Psoas muscle (tissue), 8 donors: Measurements from ENCODE around the gene PPP1R2C. TPM values are rescaled to one million over a fixed set of nuclear protein-coding genes. Genes with fewer than 3 reads are reported as not detected.

Source experiments
- ATAC-seq, 4 donors: fragments of 200-7000 bp; cut with Tn5 transposase; one replicate each; pipeline ENCODE4 v1.9.1; 2020; ENCODE audit warnings: moderate library complexity in 3 of 4, mild to moderate bottlenecking in 2 of 4
- DNase-seq, 2 donors: peaks; one replicate each; pipeline ENCODE4 v3.0.0-alpha.2; 2020
- H3K27ac ChIP-seq: fragments of 200-600 bp; one replicate; pipeline ENCODE4 v1.8.0; 2022
- H3K27me3 ChIP-seq, 3 donors: fragments of 200-600 bp in 1 of 3; one replicate each; pipeline versions ENCODE4 v1.6.1 to v1.8.0; 2013 to 2022; ENCODE audit warnings: low read length in 2 of 3, mild to moderate bottlenecking in 2 of 3, moderate library complexity in 1 of 3; ENCODE audit not compliant: insufficient read depth in 3 of 3
- H3K36me3 ChIP-seq, 2 donors: fragments of 200-600 bp in 1 of 2; one replicate each; pipeline versions ENCODE4 v1.6.1 to v1.8.0; 2013 to 2022; ENCODE audit warnings: low read depth in 1 of 2, mild to moderate bottlenecking in 1 of 2, moderate library complexity in 1 of 2; ENCODE audit not compliant: insufficient read depth in 1 of 2
- H3K4me1 ChIP-seq: fragments of 200-600 bp; one replicate; pipeline ENCODE4 v1.8.0; 2022
- H3K4me3 ChIP-seq: fragments of 200-600 bp; one replicate; pipeline ENCODE4 v1.8.0; 2022; ENCODE audit warnings: mild to moderate bottlenecking
- H3K9me3 ChIP-seq: fragments of 200-600 bp; one replicate; pipeline ENCODE4 v1.8.0; 2022
- WGBS, 3 donors: extraction: QIAGEN DNeasy Blood & Tissue Kit; methylation state at CpG; one replicate each; pipeline versions ENCODE4 v1.1.6 to v1.1.7; 2013; 5-methylcytosine and 5-hydroxymethylcytosine counted together
- intact Hi-C, 2 donors: fragments of 100-400 bp; cut with DNase I; formaldehyde crosslinking; loops; one replicate each; pipeline versions ENCODE4 v1.11.0 to v1.14.2; 2022
- polyA plus RNA-seq, 3 donors: library from polyadenylated mRNA; stranded (reverse); fragments of 200-250 nt; gene quantifications; one replicate each; pipeline ENCODE4 v1.2.3, GENCODE V29; 2013
- total RNA-seq, 4 donors: library from RNA; stranded (reverse); fragmentation: NEBNext Ultra II Directional in 2 of 4; extraction: Animal tissue kit (Norgen Biotek cat#: 25700) in 2 of 4; gene quantifications; one replicate each; pipeline versions ENCODE4 v1.2.1 to v1.2.4, GENCODE V29; 2021 to 2023
- TF ChIP-seq, protein P1 (sequence below): fragments of 200-600 bp; IDR thresholded peaks from one replicate; pipeline ENCODE4 v1.8.0; 2022; ENCODE audit warnings: antibody characterized with exemption
- donor health status: healthy with polysubstance abuse.
- donor health status: DM: no; HTN: no; CAD: no; lungs with moderate emphysema.
- donor health status: Bipolar disorder and iron deficiency.
- donor health status: healthy.
- donor health status: DM: yes; HTN: yes; CAD: no.
- donor health status: DM: no; HTN: no; CAD: no.
- donor health status: DM: no; HTN: no; CAD: no.
- donor health status: DM: yes; HTN: yes; CAD: no.

The PPP1R2C gene
- total and polyA plus RNA-seq, 7 donors = not detected

DNA sequence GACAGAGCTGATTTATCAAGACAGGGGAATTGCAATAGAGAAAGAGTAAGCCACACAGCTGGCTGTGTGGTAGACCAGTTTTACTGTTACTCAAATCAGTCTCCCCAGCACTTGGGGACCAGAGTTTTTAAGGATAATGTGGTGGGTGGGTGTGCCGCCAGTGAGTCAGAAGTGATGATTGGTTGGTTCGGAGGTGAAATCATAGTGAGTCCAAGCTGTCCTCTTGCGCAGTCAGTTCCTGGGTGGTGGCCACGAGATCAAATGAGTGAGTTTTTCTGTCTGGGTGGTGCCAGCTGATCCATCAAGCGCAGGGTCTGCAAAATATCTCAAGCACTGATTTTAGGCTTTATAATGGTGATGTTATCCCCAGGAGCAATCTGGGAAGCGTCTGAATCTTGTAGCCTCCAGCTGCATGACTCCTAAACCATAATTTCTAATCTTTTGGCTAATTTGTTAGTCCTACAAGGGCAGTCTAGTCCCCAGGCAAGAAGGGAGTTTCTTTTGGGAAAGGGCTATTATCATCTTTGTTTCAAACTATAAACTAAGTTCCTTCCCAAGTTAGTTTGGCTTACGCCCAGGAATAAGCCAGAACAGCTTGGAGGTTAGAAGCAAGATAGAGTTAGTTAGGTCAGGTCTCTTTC is 44.0 kb upstream of the PPP1R2C start:
- H3K27ac ChIP-seq = no peak overlapping the region
- no peaks in the 10 kb centered on the region for H3K4me1 ChIP-seq
- H3K27me3 ChIP-seq = peaks cover 0 to 6% (median 0%) of the 10 kb centered on the region in 3 donors
- WGBS, 3 donors = 77 to 83% (median 83%) methylated on average over 7 of the region's 7 CpGs
- DNase-seq (peak in 1 of 2 donors; percentile 50), ATAC-seq (peak in 1 of 4 donors; percentile 40)
- peaks cover 14% of the 10 kb centered on the region for H3K9me3 ChIP-seq
- H3K36me3 ChIP-seq = no peaks in the 10 kb centered on the region
- H3K4me3 ChIP-seq = no peak overlapping the region
- TF ChIP-seq, protein P1, sequence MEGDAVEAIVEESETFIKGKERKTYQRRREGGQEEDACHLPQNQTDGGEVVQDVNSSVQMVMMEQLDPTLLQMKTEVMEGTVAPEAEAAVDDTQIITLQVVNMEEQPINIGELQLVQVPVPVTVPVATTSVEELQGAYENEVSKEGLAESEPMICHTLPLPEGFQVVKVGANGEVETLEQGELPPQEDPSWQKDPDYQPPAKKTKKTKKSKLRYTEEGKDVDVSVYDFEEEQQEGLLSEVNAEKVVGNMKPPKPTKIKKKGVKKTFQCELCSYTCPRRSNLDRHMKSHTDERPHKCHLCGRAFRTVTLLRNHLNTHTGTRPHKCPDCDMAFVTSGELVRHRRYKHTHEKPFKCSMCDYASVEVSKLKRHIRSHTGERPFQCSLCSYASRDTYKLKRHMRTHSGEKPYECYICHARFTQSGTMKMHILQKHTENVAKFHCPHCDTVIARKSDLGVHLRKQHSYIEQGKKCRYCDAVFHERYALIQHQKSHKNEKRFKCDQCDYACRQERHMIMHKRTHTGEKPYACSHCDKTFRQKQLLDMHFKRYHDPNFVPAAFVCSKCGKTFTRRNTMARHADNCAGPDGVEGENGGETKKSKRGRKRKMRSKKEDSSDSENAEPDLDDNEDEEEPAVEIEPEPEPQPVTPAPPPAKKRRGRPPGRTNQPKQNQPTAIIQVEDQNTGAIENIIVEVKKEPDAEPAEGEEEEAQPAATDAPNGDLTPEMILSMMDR = no peak
- intact Hi-C loops = no loop called here

DNA sequence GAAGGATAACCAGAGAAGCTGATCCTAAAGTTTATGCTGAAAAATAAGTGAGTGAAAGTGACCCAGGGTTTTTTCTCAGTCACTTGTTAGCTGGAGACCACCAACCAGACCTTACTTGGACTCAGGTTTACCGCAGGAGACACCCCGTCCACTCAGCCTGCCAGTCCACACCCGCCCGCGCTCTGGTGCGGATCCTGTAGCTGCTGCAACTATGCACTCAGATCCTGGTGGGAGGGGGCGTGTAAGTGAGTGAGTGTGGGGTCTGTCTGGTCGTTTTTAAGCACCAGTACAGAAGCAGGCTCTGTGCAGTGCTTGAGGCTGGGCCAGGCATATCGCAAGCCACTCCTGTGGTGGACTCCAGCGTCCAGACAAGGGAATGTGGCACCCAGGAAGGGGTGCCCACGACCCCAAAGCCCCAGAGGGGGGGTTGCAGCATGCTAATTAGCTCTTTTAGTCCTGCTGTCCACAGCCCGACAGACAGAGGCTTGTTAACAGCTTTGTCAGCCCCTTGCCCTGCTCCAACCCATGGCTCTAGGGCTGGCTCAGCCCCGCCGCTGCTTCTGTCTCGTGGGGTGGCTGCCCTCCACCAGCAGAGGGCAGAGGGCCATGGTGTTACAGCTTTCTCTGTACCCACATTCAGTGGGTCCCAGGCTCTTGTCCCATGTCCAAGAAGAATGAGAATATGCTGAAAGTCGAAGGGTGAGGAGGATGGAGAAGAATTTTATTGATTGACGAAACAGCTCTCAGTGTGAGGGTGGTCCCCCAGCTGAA is 40.4 kb upstream of the PPP1R2C start:
- peaks cover 14% of the 10 kb centered on the region for H3K9me3 ChIP-seq
- TF ChIP-seq, protein P1 = no peak
- whole genome bisulfite sequencing, 3 donors = 76 to 89% (median 88%) methylated on average over 13 to 17 of the region's 17 CpGs
- intact Hi-C loops = no loop called here
- H3K27ac ChIP-seq = no peak overlapping the region
- no peaks in the 10 kb centered on the region for H3K36me3 ChIP-seq
- ATAC-seq (no peak), DNase-seq (no peak)
- no peaks in the 10 kb centered on the region for H3K27me3 ChIP-seq
- no peaks in the 10 kb centered on the region for H3K4me1 ChIP-seq
- H3K4me3 ChIP-seq = no peak overlapping the region

DNA sequence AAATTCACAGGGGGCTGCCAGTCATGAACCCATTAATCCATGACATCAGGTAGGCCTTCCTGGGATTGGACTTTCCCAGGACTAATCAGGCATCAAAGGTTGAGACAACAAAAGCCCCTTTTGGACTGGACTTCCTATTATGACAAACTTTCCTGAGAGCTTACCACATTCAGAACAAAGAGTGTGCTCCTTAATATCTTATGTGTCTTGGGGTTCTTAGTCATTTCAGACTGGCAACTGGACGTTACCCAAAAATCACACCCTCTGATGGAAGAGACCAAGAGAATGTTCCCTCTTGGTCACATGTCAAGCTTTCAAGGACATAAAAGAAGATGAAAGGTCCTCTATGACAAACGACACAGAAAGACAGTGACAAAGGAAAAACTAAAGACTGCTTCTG is 31.6 kb upstream of the PPP1R2C start:
- no peaks in the 10 kb centered on the region for H3K4me1 ChIP-seq
- ATAC-seq (no peak), DNase-seq (no peak)
- TF ChIP-seq, protein P1 = no peak
- no peak overlapping the region for H3K27ac ChIP-seq
- H3K9me3 ChIP-seq = no peaks in the 10 kb centered on the region
- 55 to 61% (median 56%) methylated on average over 2 of the region's 2 CpGs for WGBS, 3 donors
- H3K27me3 ChIP-seq = peaks cover 0 to 10% (median 0%) of the 10 kb centered on the region in 3 donors
- no peaks in the 10 kb centered on the region for H3K36me3 ChIP-seq
- intact Hi-C loops = no loop called here
- no peak overlapping the region for H3K4me3 ChIP-seq

DNA sequence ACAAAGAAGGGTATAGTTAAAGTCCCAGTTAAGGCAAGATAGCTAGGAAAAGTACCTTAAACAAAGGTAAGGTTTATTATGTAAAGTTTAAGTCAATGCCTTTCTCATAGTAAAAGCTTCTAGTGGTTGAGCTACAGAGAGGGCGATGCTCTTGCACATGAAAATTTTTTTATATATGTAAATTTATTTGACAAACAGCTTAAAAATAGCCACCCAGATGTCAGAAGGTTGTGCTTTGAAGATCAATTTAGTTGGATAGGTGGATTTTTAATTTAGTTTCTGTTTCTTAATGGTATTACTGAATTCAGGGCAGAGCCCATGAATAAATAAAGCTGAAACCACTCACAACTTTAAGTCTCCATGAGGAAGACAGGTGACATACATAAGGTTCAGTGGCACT is 29.4 kb upstream of the PPP1R2C start:
- Histone ChIP-seq H3K36me3 (no peaks in the 10 kb centered on the region), H3K9me3 (no peaks in the 10 kb centered on the region), H3K27ac (no peak overlapping the region), H3K4me1 (no peaks in the 10 kb centered on the region), H3K27me3 (peaks cover 0 to 15% (median 0%) of the 10 kb centered on the region in 3 donors), H3K4me3 (no peak overlapping the region)
- intact Hi-C loops = no loop called here
- DNase-seq = no peak
- ATAC-seq = no peak
- WGBS, 3 donors = 92 to 100% (median 96%) methylated on average over 1 of the region's 1 CpG
- TF ChIP-seq, protein P1 = no peak
